GM18868 (cell line): Measurements from ENCODE around the gene CDH2.

Experiments used
- ATAC-seq: cut with Tn5 transposase; IDR thresholded peaks from one replicate; pipeline ENCODE4 v1.9.1; 2021; ENCODE audit warnings: mild to moderate bottlenecking, moderate library complexity; ENCODE audit not compliant: unreplicated experiment

CDH2 gene

GRCh38 chr18:28171837-28172236, 5.1 kb downstream of the CDH2 start:
- no peak for ATAC-seq

- ATAC-seq: no peak
Observed at GRCh38 chr18:28168725-28169124, 8.2 kb downstream of the CDH2 start.

- ATAC-seq: no peak
Observed at GRCh38 chr18:28167835-28168349, 9.0 kb downstream of the CDH2 start.

- no peak for ATAC-seq
Observed at GRCh38 chr18:28164771-28165483, 12.0 kb downstream of the CDH2 start.

- ATAC-seq: no peak
Observed at GRCh38 chr18:28163201-28163775, 13.6 kb downstream of the CDH2 start.

- no peak for ATAC-seq
Observed at GRCh38 chr18:28161608-28162599, 15.0 kb downstream of the CDH2 start.

- no peak for ATAC-seq
Observed at GRCh38 chr18:28159055-28159454, 17.9 kb downstream of the CDH2 start.

GRCh38 chr18:28158083-28158581, 18.8 kb downstream of the CDH2 start:
- ATAC-seq: no peak

- ATAC-seq: no peak
Observed at GRCh38 chr18:28153485-28154065, 23.4 kb downstream of the CDH2 start.

- no peak for ATAC-seq
Observed at GRCh38 chr18:28152754-28153153, 24.2 kb downstream of the CDH2 start.

- no peak for ATAC-seq
Observed at GRCh38 chr18:28152354-28152753, 24.6 kb downstream of the CDH2 start.

GRCh38 chr18:28151434-28151833, 25.5 kb downstream of the CDH2 start:
- ATAC-seq: no peak

GRCh38 chr18:28150925-28151324, 26.0 kb downstream of the CDH2 start:
- ATAC-seq: no peak

GRCh38 chr18:28149810-28150420, 27.0 kb downstream of the CDH2 start:
- no peak for ATAC-seq

GRCh38 chr18:28147674-28148171, 29.2 kb downstream of the CDH2 start:
- no peak for ATAC-seq

- ATAC-seq: no peak
Observed at GRCh38 chr18:28143725-28144124, 33.2 kb downstream of the CDH2 start.

GRCh38 chr18:28138816-28139215, 38.1 kb downstream of the CDH2 start:
- no peak for ATAC-seq

GRCh38 chr18:28136071-28136470, 40.9 kb downstream of the CDH2 start:
- ATAC-seq: no peak

- ATAC-seq: no peak
Observed at GRCh38 chr18:28134774-28135173, 42.2 kb downstream of the CDH2 start.

- ATAC-seq: no peak
Observed at GRCh38 chr18:28132084-28132483, 44.8 kb downstream of the CDH2 start.
